Esophagus squamous epithelium (tissue), 4 donors: ENCODE results near the gene ZP2.

Experiments
- CTCF ChIP-seq, 6 experiments: fragments of 450-650 bp in 4 of 6; fragments of 200-600 bp in 2 of 6; sonication (generic) in 2 of 6; IDR thresholded peaks; one replicate each; pipeline ENCODE4 v1.5.1; 2016 to 2019; ENCODE audit warnings: antibody characterized with exemption in 6 of 6, mild to moderate bottlenecking in 4 of 6, moderate library complexity in 4 of 6
- POLR2A ChIP-seq, 4 donors: fragments of 450-650 bp; IDR thresholded peaks; one replicate each; pipeline ENCODE4 v1.6.1; 2017; ENCODE audit warnings: antibody characterized with exemption in 4 of 4, mild to moderate bottlenecking in 4 of 4, moderate library complexity in 3 of 4

- TF ChIP-seq POLR2A (IDR thresholded peaks at IDR 0.05) (no peak), CTCF (IDR thresholded peaks at IDR 0.05) (no peak)
Observed at GRCh38 chr16:21172650-21173049, 38.7 kb downstream of the ZP2 start.
